Neural progenitor cell (in vitro differentiated cells): ENCODE data around the gene WDR74.

Experiments
- CTCF ChIP-seq: fragments of 200-600 bp; sonication (generic); IDR thresholded peaks from 2 replicates; pipeline ENCODE4 v1.5.1; 2017; ENCODE audit warnings: antibody characterized with exemption, mild to moderate bottlenecking
- EZH2 ChIP-seq: fragments of 200-600 bp; sonication (generic); IDR thresholded peaks from 2 replicates; pipeline ENCODE4 v1.6.1; 2017; ENCODE audit warnings: antibody characterized with exemption, mild to moderate bottlenecking, moderate library complexity

GRCh38 chr11:62823677-62824076, 15.7 kb downstream of the WDR74 start:
- TF ChIP-seq CTCF (no peak), EZH2 (no peak)
